ENCODE results near the gene SORCS2. TPM values are rescaled to one million over a fixed set of nuclear protein-coding genes. Genes with fewer than 3 reads are reported as not detected.

SORCS2 gene
- total and polyA plus RNA-seq, 2 of the 8 experiments (the other 6 are each of a cell fraction or from before 2014, with no cell fraction given), result 0.36 to 1.8 TPM

DNA sequence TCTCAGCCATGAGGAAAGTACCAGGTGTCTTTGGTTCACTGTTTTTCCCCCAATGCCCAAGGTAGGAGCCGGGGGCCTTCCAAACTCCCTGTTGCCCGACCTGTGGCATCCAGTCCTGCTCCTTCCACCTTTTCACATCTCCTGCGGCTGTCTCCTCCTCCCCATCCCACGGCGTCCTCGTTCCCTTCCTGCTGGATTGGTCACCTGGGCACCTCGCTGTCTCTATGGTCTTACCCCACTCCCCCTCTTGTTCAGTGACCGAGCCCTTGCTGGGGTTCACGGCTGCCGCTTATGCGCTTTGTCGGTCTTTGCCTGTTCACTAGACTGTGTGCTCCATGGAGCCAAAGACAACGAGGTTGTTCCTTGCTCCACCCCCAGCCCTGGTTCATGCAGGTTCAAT lies 431.1 kb downstream of the SORCS2 start (continued):
- no peak for TF ChIP-seq SP2 (IDR thresholded peaks at IDR 0.05; ENCODE audit: low read length)
- TF ChIP-seq JUN (IDR thresholded peaks at IDR 0.05; ENCODE audit: low read depth, low read length), result no peak
- no peak for TF ChIP-seq RFX5 (IDR thresholded peaks at IDR 0.05; ENCODE audit: borderline replicate concordance, low read depth, low read length)
